GM23338 (cell line): ENCODE results near the gene SOX30. TPM values are rescaled to one million over a fixed set of nuclear protein-coding genes. Genes with fewer than 3 reads are reported as not detected.

Experiments used
- ATAC-seq: fragments of 200-7000 bp; cut with Tn5 transposase; 3 replicates; pipeline ENCODE4 v1.9.1; 2020
- DNase-seq: peaks from one replicate; pipeline ENCODE4 v3.0.0-alpha.2; 2015; ENCODE audit warnings: low spot score
- H2AFZ ChIP-seq: fragments of 200-600 bp; sonication (generic); 2 replicates; pipeline ENCODE4 v1.8.0; 2016; ENCODE audit warnings: antibody characterized with exemption, mild to moderate bottlenecking, moderate library complexity
- H3F3A ChIP-seq: fragments of 200-600 bp; sonication (generic); replicated peaks from 2 replicates; pipeline ENCODE4 v1.8.0; 2017; ENCODE audit warnings: antibody characterized with exemption, mixed run types, low read depth
- H3K27ac ChIP-seq: fragments of 200-600 bp; sonication (generic); 2 replicates; pipeline ENCODE4 v1.6.1; 2016; ENCODE audit warnings: low read depth
- H3K27me3 ChIP-seq: fragments of 200-600 bp; sonication (generic); 2 replicates; pipeline ENCODE4 v1.8.0; 2016; ENCODE audit warnings: mild to moderate bottlenecking, mixed run types, moderate library complexity; ENCODE audit not compliant: insufficient read depth
- H3K36me3 ChIP-seq: fragments of 200-600 bp; sonication (generic); 2 replicates; pipeline ENCODE4 v1.8.0; 2016; ENCODE audit warnings: mild to moderate bottlenecking; ENCODE audit not compliant: insufficient read depth
- H3K4me1 ChIP-seq: fragments of 200-600 bp; sonication (generic); 2 replicates; pipeline ENCODE4 v1.8.0; 2016; ENCODE audit warnings: mild to moderate bottlenecking, moderate library complexity; ENCODE audit not compliant: insufficient read depth
- H3K4me2 ChIP-seq: fragments of 200-600 bp; sonication (generic); 2 replicates; pipeline ENCODE4 v1.7.1; 2017; ENCODE audit warnings: mixed run types
- H3K4me3 ChIP-seq: fragments of 200-600 bp; sonication (generic); 2 replicates; pipeline ENCODE4 v1.6.1; 2016; ENCODE audit warnings: mixed run types
- H3K79me2 ChIP-seq: fragments of 200-600 bp; sonication (generic); replicated peaks from 2 replicates; pipeline ENCODE4 v1.8.0; 2017; ENCODE audit warnings: mild to moderate bottlenecking; ENCODE audit not compliant: insufficient read depth
- H3K9me2 ChIP-seq: fragments of 200-600 bp; sonication (generic); 2 replicates; pipeline ENCODE4 v1.8.0; 2017; ENCODE audit not compliant: insufficient read depth
- H4K20me1 ChIP-seq: fragments of 200-600 bp; sonication (generic); replicated peaks from 2 replicates; pipeline ENCODE4 v1.8.0; 2017; ENCODE audit warnings: mild to moderate bottlenecking; ENCODE audit not compliant: insufficient read depth
- H3K27ac Mint-ChIP-seq: 2 replicates; pipeline ENCODE4 v1.8.0; 2020; ENCODE audit warnings: inconsistent platforms, mild to moderate bottlenecking, moderate library complexity, mixed read lengths
- H3K27me3 Mint-ChIP-seq: 3 replicates; pipeline ENCODE4 v1.8.0; 2022; ENCODE audit warnings: low read depth, mild to moderate bottlenecking, moderate library complexity, mixed read lengths, inconsistent platforms; ENCODE audit not compliant: insufficient read depth, poor library complexity
- H3K36me3 Mint-ChIP-seq: 3 replicates; pipeline ENCODE4 v1.8.0; 2021; ENCODE audit warnings: low read depth, mild to moderate bottlenecking, inconsistent platforms, moderate library complexity, mixed read lengths
- H3K4me1 Mint-ChIP-seq: 3 replicates; pipeline ENCODE4 v1.8.0; 2020; ENCODE audit warnings: mild to moderate bottlenecking, inconsistent platforms, mixed read lengths
- H3K4me3 Mint-ChIP-seq: 3 replicates; pipeline ENCODE4 v1.8.0; 2021; ENCODE audit warnings: moderate library complexity, mild to moderate bottlenecking, inconsistent platforms, mixed read lengths
- H3K9me3 Mint-ChIP-seq: 3 replicates; pipeline ENCODE4 v1.8.0; 2020; ENCODE audit warnings: moderate library complexity, mild to moderate bottlenecking, inconsistent platforms, mixed read lengths
- CREB1 ChIP-seq: fragments of 250-450 bp; sonication (Bioruptor Pico); IDR thresholded peaks from 2 replicates; pipeline ENCODE4 v1.5.0; 2020; ENCODE audit warnings: low read depth, mild to moderate bottlenecking, moderate library complexity
- CTCF ChIP-seq, 2 experiments: fragments of 200-600 bp in 1 of 2; sonication (generic) in 1 of 2; conservative IDR thresholded peaks; 2 replicates each; pipeline versions ENCODE4 v1.5.1 to v1.6.1; 2016 to 2017; ENCODE audit warnings: antibody characterized with exemption in 2 of 2, low read depth in 2 of 2, mild to moderate bottlenecking in 2 of 2, moderate library complexity in 1 of 2
- ETS1 ChIP-seq: IDR thresholded peaks from 2 replicates; pipeline ENCODE4 v1.6.1; 2016; ENCODE audit warnings: antibody characterized with exemption
- EZH2 ChIP-seq: fragments of 200-600 bp; sonication (generic); IDR thresholded peaks from one replicate; pipeline ENCODE4 v1.8.0; 2017; ENCODE audit warnings: antibody characterized with exemption, mild to moderate bottlenecking, low read depth; ENCODE audit not compliant: unreplicated experiment
- JUNB ChIP-seq: IDR thresholded peaks from one replicate; pipeline ENCODE4 v1.6.1; 2016; ENCODE audit warnings: antibody characterized with exemption; ENCODE audit not compliant: unreplicated experiment
- REST ChIP-seq: IDR thresholded peaks from one replicate; pipeline ENCODE4 v1.6.1; 2018; ENCODE audit warnings: antibody characterized with exemption; ENCODE audit not compliant: unreplicated experiment
- STAT1 ChIP-seq: IDR thresholded peaks from one replicate; pipeline ENCODE4 v1.6.1; 2016; ENCODE audit warnings: antibody characterized with exemption; ENCODE audit not compliant: unreplicated experiment
- ZNF114 ChIP-seq: fragments of 250-450 bp; sonication (Bioruptor Pico); IDR thresholded peaks from 2 replicates; pipeline ENCODE4 v1.5.0; 2020; ENCODE audit warnings: mild to moderate bottlenecking, moderate library complexity
- ZNF331 ChIP-seq: fragments of 250-450 bp; sonication (Bioruptor Pico); IDR thresholded peaks from 2 replicates; pipeline ENCODE4 v1.5.0; 2020; ENCODE audit warnings: low read depth, mild to moderate bottlenecking, moderate library complexity
- polyA plus RNA-seq: library from polyadenylated mRNA; unstranded; fragments of >200 nt; fragmentation: Nextera tagmentation; extraction: Ambion mirVana; gene quantifications from 2 replicates; pipeline ENCODE4 v1.2.1, GENCODE V29; 2016
- total RNA-seq: library from RNA; depleted of rRNA; stranded (reverse); fragments of >200 nt; shearing (Covaris generic); gene quantifications from 2 replicates; pipeline ENCODE4 v1.2.3, GENCODE V29; 2014

SOX30 gene
- total and polyA plus RNA-seq, 2 experiments from 2014 or later = 0.47 to 1.3 TPM

- ATAC-seq (no peak), DNase-seq (no peak)
- Histone ChIP-seq H2AFZ (no peak overlapping the region), H3K36me3 (no peaks in the 10 kb centered on the region), H3K4me1 (0 out of 2 replicates have a peak, but pooled peaks cover 4% of the 10 kb centered on the region), H3K4me3 (no peak overlapping the region), H4K20me1 (no peaks in the 10 kb centered on the region), H3F3A (no peaks in the 10 kb centered on the region), H3K27me3 (peaks cover 1% of the 10 kb centered on the region; the same call in 1 of the 2 replicates), H3K79me2 (no peaks in the 10 kb centered on the region), H3K4me2 (no peak overlapping the region), H3K27ac (no peak overlapping the region), H3K9me2 (no peaks in the 10 kb centered on the region)
- Mint-ChIP-seq H3K27ac (no peak overlapping the region), H3K9me3 (no peaks in the 10 kb centered on the region), H3K4me1 (peaks cover 6% of the 10 kb centered on the region), H3K4me3 (no peak overlapping the region), H3K27me3 (peaks cover 3% of the 10 kb centered on the region), H3K36me3 (no peaks in the 10 kb centered on the region)
- TF ChIP-seq STAT1 (no peak), REST (no peak), ZNF331 (CRISPR knock-in tag) (no peak), CREB1 (CRISPR knock-in tag) (no peak), JUNB (no peak), ETS1 (no peak), EZH2 (no peak)
These were observed 70.3 kb downstream of the SOX30 start for GRCh38 chr5:157581901-157582300.

- ATAC-seq = no peak
- Mint-ChIP-seq H3K27me3 (peaks cover 13% of the 10 kb centered on the region), H3K27ac (no peak overlapping the region)
These were observed 74.0 kb downstream of the SOX30 start for GRCh38 chr5:157578079-157578780.

More at GRCh38 chr5:157578079-157578780, 74.0 kb downstream of the SOX30 start:
- DNase-seq = no peak
- Histone ChIP-seq H3K4me2 (no peak overlapping the region), H3K27me3 (peaks cover 24% of the 10 kb centered on the region), H3K36me3 (no peaks in the 10 kb centered on the region), H2AFZ (no peak overlapping the region), H3K4me3 (no peak overlapping the region), H3K79me2 (peaks cover 14% of the 10 kb centered on the region; the same call in 1 of the 2 replicates), H3K27ac (no peak overlapping the region), H3K9me2 (no peaks in the 10 kb centered on the region), H4K20me1 (no peaks in the 10 kb centered on the region), H3F3A (no peaks in the 10 kb centered on the region), H3K4me1 (peaks cover 16% of the 10 kb centered on the region; the same call in 1 of the 2 replicates)
- Mint-ChIP-seq H3K9me3 (no peaks in the 10 kb centered on the region), H3K4me3 (no peak overlapping the region), H3K4me1 (peaks cover 18% of the 10 kb centered on the region), H3K36me3 (no peaks in the 10 kb centered on the region)
- TF ChIP-seq STAT1 = no peak
- TF ChIP-seq CTCF (conservative IDR thresholded peaks at IDR 0.05; ENCODE audit: low read depth in 2 of 2) = no peak
- no peak for TF ChIP-seq ETS1
- TF ChIP-seq REST = no peak
- TF ChIP-seq ZNF114 (CRISPR knock-in tag) = no peak
